Lower leg skin (tissue), 4 donors: Measurements from ENCODE around the gene RCAN3. TPM values are rescaled to one million over a fixed set of nuclear protein-coding genes. Genes with fewer than 3 reads are reported as not detected.
"Not testable (repeated sequence)": the region's sequence is repeated elsewhere in the genome, so short reads cannot be mapped to it uniquely, and the experiment has no call there.

Source experiments
- DNase-seq, 2 donors: peaks; one replicate each; pipeline ENCODE4 v3.0.0-alpha.2; 2019; ENCODE audit warnings: low spot score in 2 of 2
- H3K4me3 ChIP-seq: fragments of 200-600 bp; sonication (generic); 2 replicates; pipeline ENCODE4 v1.5.1; 2017; ENCODE audit warnings: mild to moderate bottlenecking, low read depth; ENCODE audit not compliant: poor library complexity, severe bottlenecking
- POLR2A ChIP-seq, 2 donors: fragments of 450-650 bp; IDR thresholded peaks; one replicate each; pipeline ENCODE4 v1.6.1; 2016 to 2017; ENCODE audit warnings: antibody characterized with exemption in 2 of 2, mild to moderate bottlenecking in 1 of 2, moderate library complexity in 1 of 2
- WGBS, 2 donors: methylation state at CpG; one replicate each; pipeline ENCODE4 v1.1.5; 2018; 5-methylcytosine and 5-hydroxymethylcytosine counted together
- intact Hi-C: fragments of 100-400 bp; cut with DNase I; formaldehyde crosslinking; loops from one replicate; pipeline ENCODE4 v1.15.0; 2023; ENCODE audit warnings: low total_unique reads
- total RNA-seq, 4 donors: library from RNA; depleted of rRNA; stranded (reverse); fragments of >200 nt; gene quantifications; one replicate each; pipeline ENCODE4 v1.1.0, GENCODE V29; 2016
- TF ChIP-seq, protein P1 (sequence below), 3 donors: fragments of 450-650 bp; IDR thresholded peaks; one replicate each; pipeline ENCODE4 v1.5.1; 2016; ENCODE audit warnings: antibody characterized with exemption in 3 of 3, mild to moderate bottlenecking in 3 of 3, moderate library complexity in 2 of 3

Gene RCAN3
- total RNA-seq, 4 donors from 2014 or later: 24.0 to 38.0 (median 29.4) TPM

DNA sequence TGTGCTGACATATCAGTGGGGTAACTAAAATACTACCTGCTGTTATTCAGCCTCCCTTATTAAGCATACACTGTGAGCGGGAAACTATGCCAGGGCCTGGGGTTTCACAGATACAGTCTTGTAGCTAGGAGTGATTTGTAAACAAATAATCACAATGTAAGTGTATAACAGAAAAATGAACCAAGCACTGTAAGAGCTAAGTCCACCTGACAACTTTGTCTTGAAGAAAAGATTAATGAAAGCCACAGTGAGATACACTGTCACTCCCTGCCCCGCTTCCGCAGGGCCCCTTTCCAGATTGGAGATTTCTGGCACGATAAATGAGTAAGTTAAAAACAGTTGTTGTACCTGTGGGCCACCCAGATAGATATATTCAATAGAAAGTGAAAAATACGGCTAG lies 4.8 kb downstream of the RCAN3 start:
- WGBS, 2 donors: 57 to 60% methylated on average over 5 of the region's 5 CpGs
- DNase-seq: no peak
- TF ChIP-seq, protein P1, sequence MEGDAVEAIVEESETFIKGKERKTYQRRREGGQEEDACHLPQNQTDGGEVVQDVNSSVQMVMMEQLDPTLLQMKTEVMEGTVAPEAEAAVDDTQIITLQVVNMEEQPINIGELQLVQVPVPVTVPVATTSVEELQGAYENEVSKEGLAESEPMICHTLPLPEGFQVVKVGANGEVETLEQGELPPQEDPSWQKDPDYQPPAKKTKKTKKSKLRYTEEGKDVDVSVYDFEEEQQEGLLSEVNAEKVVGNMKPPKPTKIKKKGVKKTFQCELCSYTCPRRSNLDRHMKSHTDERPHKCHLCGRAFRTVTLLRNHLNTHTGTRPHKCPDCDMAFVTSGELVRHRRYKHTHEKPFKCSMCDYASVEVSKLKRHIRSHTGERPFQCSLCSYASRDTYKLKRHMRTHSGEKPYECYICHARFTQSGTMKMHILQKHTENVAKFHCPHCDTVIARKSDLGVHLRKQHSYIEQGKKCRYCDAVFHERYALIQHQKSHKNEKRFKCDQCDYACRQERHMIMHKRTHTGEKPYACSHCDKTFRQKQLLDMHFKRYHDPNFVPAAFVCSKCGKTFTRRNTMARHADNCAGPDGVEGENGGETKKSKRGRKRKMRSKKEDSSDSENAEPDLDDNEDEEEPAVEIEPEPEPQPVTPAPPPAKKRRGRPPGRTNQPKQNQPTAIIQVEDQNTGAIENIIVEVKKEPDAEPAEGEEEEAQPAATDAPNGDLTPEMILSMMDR (IDR thresholded peaks at IDR 0.05): no peak
- no peak for TF ChIP-seq POLR2A (IDR thresholded peaks at IDR 0.05)
- intact Hi-C loops: no loop called here
- H3K4me3 ChIP-seq: no peak overlapping the region

DNA sequence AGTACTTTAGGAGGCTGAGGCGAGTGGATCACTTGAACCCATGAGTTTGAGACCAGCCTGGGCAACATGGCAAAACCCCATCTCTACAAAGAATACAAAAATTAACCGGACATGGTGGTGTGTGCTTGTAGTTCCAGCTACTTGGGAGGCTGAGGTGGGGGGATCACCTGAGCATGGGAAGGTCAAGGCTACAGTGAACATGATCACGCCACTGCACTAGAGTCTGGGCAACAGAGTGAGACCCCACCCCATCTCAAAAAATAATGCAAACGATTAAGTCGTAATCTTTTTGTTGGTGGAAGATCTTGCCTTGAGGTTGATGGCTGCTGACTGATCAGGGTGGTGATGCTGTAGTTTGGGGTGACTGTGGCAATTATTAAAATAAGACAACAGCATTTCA lies 6.3 kb downstream of the RCAN3 start:
- intact Hi-C loops: no loop called here
- no peak overlapping the region for H3K4me3 ChIP-seq
- TF ChIP-seq POLR2A (IDR thresholded peaks at IDR 0.05): no peak
- TF ChIP-seq, protein P1 (IDR thresholded peaks at IDR 0.05): no peak
- no peak for DNase-seq
- WGBS, 2 donors: 92 to 95% methylated on average over 5 of the region's 5 CpGs

DNA sequence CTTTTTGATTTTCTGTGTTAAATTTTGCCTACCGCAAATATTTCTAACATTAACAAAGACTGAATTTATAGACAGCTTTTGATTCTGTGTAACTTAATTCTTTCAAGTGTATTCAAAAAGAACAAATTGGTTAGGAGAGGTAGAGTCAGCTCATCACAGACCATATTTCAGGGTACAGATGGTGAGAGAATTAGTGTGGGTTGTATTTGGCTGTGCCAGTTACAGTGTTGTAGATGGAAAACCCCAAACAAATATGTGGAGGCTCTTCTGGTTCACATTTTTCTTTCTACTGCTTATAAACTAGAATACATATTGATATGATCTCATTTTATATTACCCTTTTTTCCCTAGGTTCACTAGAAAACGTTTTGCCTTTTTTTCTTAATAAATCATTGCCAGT lies 11.1 kb downstream of the RCAN3 start:
- H3K4me3 ChIP-seq: no peak overlapping the region
- DNase-seq: no peak
- TF ChIP-seq POLR2A (IDR thresholded peaks at IDR 0.05): no peak
- TF ChIP-seq, protein P1 (IDR thresholded peaks at IDR 0.05): no peak
- 66 to 69% methylated on average over 2 of the region's 2 CpGs for WGBS, 2 donors
- intact Hi-C loops: no loop called here

DNA sequence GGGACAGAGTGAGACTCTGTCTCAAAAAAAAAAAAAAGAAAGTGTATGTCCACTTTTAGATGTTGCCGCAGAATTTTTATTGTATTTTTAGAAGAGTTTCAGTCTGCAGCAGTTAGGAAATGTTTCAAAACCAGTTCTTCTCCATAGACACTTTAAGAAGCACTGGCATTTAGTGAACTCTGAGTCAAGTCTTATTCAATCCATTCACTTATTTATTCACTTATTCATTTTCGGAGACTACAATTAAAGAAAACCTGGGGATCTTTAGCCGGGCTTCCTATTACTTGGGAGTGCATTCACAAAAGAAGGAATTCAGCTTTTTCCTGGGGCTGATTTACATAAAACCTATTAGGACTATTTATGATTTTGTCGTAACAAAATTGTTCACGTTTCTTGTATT lies 12.3 kb downstream of the RCAN3 start:
- intact Hi-C loops: no loop called here
- DNase-seq: no peak
- no peak overlapping the region for H3K4me3 ChIP-seq
- TF ChIP-seq, protein P1 (IDR thresholded peaks at IDR 0.05): no peak
- no peak for TF ChIP-seq POLR2A (IDR thresholded peaks at IDR 0.05)
- 85 to 88% methylated on average over 5 of the region's 5 CpGs for WGBS, 2 donors

DNA sequence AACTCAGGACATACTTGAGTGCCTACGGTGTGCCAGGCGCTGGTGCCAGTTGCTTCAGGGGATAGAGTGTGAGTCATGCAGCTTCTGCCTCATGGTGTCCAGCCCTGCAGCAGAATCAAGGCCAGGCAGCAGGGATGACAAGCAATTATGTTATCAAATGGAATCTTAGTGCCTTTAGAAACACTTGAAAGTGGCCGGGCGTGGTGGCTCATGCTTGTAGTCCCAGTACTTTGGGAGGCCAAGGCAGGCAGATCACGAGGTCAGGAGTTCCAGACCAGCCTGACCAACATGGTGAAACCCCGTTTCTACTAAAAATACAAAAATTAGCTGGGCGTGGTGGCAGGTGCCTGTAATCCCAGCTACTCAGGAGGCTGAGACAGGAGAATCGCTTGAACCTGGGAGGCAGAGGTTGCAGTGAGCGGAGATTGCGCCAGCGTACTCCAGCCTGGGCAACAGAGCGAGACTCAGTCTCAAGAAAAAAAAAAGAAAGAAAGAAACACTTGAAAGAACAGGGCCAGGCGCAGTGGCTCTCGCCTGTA lies 13.1 kb downstream of the RCAN3 start:
- intact Hi-C loops, H3K4me3 ChIP-seq, DNase-seq: not testable (repeated sequence)
- WGBS, 2 donors: 74 to 81% methylated on average over 14 of the region's 14 CpGs

DNA sequence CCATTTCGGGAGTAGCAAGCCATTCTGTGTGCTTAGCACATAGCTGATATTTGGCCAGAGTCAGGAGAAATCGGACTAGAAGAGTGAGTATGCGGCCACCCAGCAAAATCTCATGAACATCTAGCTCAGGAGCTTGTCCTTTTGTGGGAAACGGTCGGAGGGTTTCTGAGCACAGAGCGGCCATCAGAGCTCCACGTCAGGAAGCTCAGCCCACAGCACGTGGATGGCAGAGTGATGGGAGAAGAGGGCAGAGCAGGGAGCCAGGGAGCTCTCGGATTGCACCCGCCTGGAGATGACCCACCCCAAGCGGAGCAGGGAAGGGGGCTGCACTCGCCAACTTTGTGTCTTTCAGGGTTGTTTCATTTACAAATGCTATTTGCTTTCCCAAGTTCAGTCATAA lies 13.9 kb downstream of the RCAN3 start:
- WGBS, 2 donors: 85 to 94% methylated on average over 12 of the region's 12 CpGs
- no peak for DNase-seq
- no peak overlapping the region for H3K4me3 ChIP-seq
- no peak for TF ChIP-seq POLR2A (IDR thresholded peaks at IDR 0.05)
- TF ChIP-seq, protein P1 (IDR thresholded peaks at IDR 0.05): no peak
- intact Hi-C loops: no loop called here
